Loucy (cell line): ENCODE results near the gene CDK4.
"Not testable (repeated sequence)": the region's sequence is repeated elsewhere in the genome, so short reads cannot be mapped to it uniquely, and the experiment has no call there.

Experiments used
- H2AFZ ChIP-seq: fragments of 200-600 bp; sonication (generic); 2 replicates; pipeline ENCODE4 v1.6.0; 2016; ENCODE audit warnings: antibody characterized with exemption, mild to moderate bottlenecking, low read length, moderate library complexity
- H3F3A ChIP-seq: fragments of 200-600 bp; 2 replicates; pipeline ENCODE4 v1.6.0; 2016; ENCODE audit warnings: antibody characterized with exemption, low read depth, mild to moderate bottlenecking
- H3K27me3 ChIP-seq: fragments of 200-600 bp; sonication (generic); 2 replicates; pipeline ENCODE4 v1.6.1; 2014; ENCODE audit warnings: low read length, mild to moderate bottlenecking; ENCODE audit not compliant: insufficient read depth, poor library complexity, severe bottlenecking
- H3K36me3 ChIP-seq: fragments of 200-600 bp; sonication (generic); 2 replicates; pipeline ENCODE4 v1.6.1; 2016; ENCODE audit warnings: low read length; ENCODE audit not compliant: insufficient read depth
- H3K4me1 ChIP-seq: fragments of 200-600 bp; sonication (generic); 2 replicates; pipeline ENCODE4 v1.5.1; 2014; ENCODE audit warnings: low read length, mild to moderate bottlenecking; ENCODE audit not compliant: insufficient read depth, poor library complexity, severe bottlenecking
- H3K4me2 ChIP-seq: fragments of 200-600 bp; sonication (generic); 2 replicates; pipeline ENCODE4 v1.6.0; 2014; ENCODE audit warnings: antibody characterized with exemption, low read length, low read depth, mild to moderate bottlenecking; ENCODE audit not compliant: poor library complexity, severe bottlenecking
- H3K4me3 ChIP-seq: fragments of 200-600 bp; sonication (generic); 2 replicates; pipeline ENCODE4 v1.5.1; 2014; ENCODE audit warnings: low read length, mild to moderate bottlenecking, mixed read lengths; ENCODE audit not compliant: poor library complexity, severe bottlenecking
- H3K79me2 ChIP-seq: fragments of 200-600 bp; sonication (generic); 2 replicates; pipeline ENCODE4 v1.6.1; 2014; ENCODE audit warnings: low read length; ENCODE audit not compliant: insufficient read depth
- H3K9ac ChIP-seq: fragments of 200-600 bp; sonication (generic); 2 replicates; pipeline ENCODE4 v1.6.0; 2014; ENCODE audit warnings: mild to moderate bottlenecking, low read depth, low read length, moderate library complexity; ENCODE audit not compliant: poor library complexity, severe bottlenecking
- H3K9me2 ChIP-seq: fragments of 200-600 bp; sonication (generic); replicated peaks from 2 replicates; pipeline ENCODE4 v1.6.1; 2016; ENCODE audit warnings: low read depth, low read length, mixed read lengths
- H3K9me3 ChIP-seq: fragments of 200-600 bp; sonication (generic); 2 replicates; pipeline ENCODE4 v1.6.1; 2014; ENCODE audit warnings: mild to moderate bottlenecking, antibody characterized with exemption, low read length, low read depth; ENCODE audit not compliant: insufficient read depth
- H4K20me1 ChIP-seq: fragments of 200-600 bp; sonication (generic); 2 replicates; pipeline ENCODE4 v1.6.0; 2014; ENCODE audit warnings: antibody characterized with exemption, low read length, mild to moderate bottlenecking; ENCODE audit not compliant: insufficient read depth, poor library complexity, severe bottlenecking
- CTCF ChIP-seq: fragments of 200-600 bp; sonication (generic); conservative IDR thresholded peaks from 2 replicates; pipeline ENCODE4 v1.5.1; 2014; ENCODE audit warnings: mild to moderate bottlenecking, antibody characterized with exemption, low read length
- EZH2phosphoT487 ChIP-seq: fragments of 200-600 bp; IDR thresholded peaks from 2 replicates; pipeline ENCODE4 v1.6.1; 2018; ENCODE audit warnings: antibody characterized with exemption, mild to moderate bottlenecking, moderate library complexity, borderline replicate concordance

The CDK4 gene

GRCh38 chr12:57775044-57775443, 22.9 kb upstream of the CDK4 start:
- H3K27me3 ChIP-seq: no peaks in the 10 kb centered on the region
- H3K4me2 ChIP-seq: no peak overlapping the region
- H3K9me3 ChIP-seq: no peaks in the 10 kb centered on the region
- no peaks in the 10 kb centered on the region for H3F3A ChIP-seq
- TF ChIP-seq CTCF (no peak), EZH2phosphoT487 (no peak)
- H2AFZ ChIP-seq: no peak overlapping the region
- H3K4me1 ChIP-seq: peaks cover 11% of the 10 kb centered on the region
- H4K20me1 ChIP-seq: no peaks in the 10 kb centered on the region
- H3K9ac ChIP-seq: no peak overlapping the region
- H3K9me2 ChIP-seq: no peaks in the 10 kb centered on the region
- H3K36me3 ChIP-seq: no peaks in the 10 kb centered on the region
- peaks cover 17% of the 10 kb centered on the region for H3K79me2 ChIP-seq
- no peak overlapping the region for H3K4me3 ChIP-seq

- not testable (repeated sequence) for H3K27me3 ChIP-seq, H3K36me3 ChIP-seq, H3K4me2 ChIP-seq, H2AFZ ChIP-seq, H3F3A ChIP-seq, H3K9ac ChIP-seq, H3K9me3 ChIP-seq, H3K4me3 ChIP-seq, H4K20me1 ChIP-seq, H3K9me2 ChIP-seq
- Histone ChIP-seq H3K4me1 (peaks cover 11% of the 10 kb centered on the region), H3K79me2 (peaks cover 17% of the 10 kb centered on the region)
Observed at GRCh38 chr12:57774634-57775033, 22.5 kb upstream of the CDK4 start.

DNA sequence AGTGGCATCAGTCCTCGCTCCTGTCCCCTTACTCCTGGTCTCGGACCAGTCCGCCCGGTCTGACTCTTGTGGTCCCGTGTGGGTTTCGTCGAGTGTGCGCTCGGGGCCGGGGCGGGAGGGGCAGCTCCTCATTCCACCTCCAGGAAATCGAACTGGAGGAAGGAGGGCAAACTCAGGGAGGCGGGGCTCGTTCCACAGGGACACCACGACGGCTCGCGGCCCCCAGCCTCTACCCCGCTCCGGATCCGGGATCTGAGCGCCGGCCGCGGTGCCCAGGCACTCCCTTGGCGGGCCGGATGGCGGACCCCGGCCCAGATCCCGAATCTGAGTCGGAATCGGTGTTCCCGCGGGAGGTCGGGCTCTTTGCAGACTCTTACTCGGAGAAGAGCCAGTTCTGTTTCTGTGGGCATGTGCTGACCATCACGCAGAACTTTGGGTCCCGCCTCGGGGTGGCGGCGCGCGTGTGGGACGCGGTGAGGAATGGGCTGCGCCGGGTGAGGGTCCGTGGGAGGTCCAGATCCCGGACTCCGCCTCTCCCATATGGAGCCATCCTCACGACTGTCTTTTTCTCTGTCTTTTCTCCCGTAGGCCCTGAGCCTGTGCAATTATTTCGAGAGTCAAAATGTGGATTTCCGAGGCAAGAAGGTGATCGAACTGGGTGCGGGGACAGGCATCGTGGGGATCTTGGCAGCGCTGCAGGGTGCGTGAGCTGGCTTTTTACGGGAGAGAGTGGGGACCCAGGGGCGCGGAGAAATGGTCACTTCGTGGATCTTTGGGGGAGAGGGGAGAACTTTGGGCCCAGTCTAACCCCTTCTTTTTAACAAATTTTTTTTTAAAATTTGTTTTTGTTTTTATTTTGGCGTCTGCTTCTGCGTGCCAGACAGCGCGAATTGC, 20.6 kb upstream of the CDK4 start, which contains the start of gene EEF1AKMT3:
TSS of gene EEF1AKMT3 (plus strand) at position 186 of the 894 bp plus-strand sequence. CDS start at position 297, 111 bp downstream.
- Histone ChIP-seq H3K4me3 (peak within 1 kb of the TSS; percentile 80), H3K79me2 (peaks cover 17% of the 10 kb centered on the region), H3K4me1 (peaks cover 11% of the 10 kb centered on the region), H3K27me3 (no peaks in the 10 kb centered on the region), H3K36me3 (no peaks in the 10 kb centered on the region), H4K20me1 (no peaks in the 10 kb centered on the region), H3K9me3 (no peaks in the 10 kb centered on the region), H2AFZ (peak within 1 kb of the TSS; percentile 80), H3K9me2 (no peaks in the 10 kb centered on the region), H3K9ac (peak within 1 kb of the TSS; percentile 95), H3F3A (no peaks in the 10 kb centered on the region), H3K4me2 (peak within 1 kb of the TSS; percentile 95)
- no peak for TF ChIP-seq CTCF
- TF ChIP-seq EZH2phosphoT487: no peak
